Sigmoid colon (tissue), 7 donors: ENCODE results near the gene TMEM184B. TPM values are rescaled to one million over a fixed set of nuclear protein-coding genes. Genes with fewer than 3 reads are reported as not detected.
"Not testable (repeated sequence)": the region's sequence is repeated elsewhere in the genome, so short reads cannot be mapped to it uniquely, and the experiment has no call there.

Experiments used
- DNase-seq: peaks from one replicate; pipeline ENCODE4 v3.0.0-alpha.2; 2019
- H3K27ac ChIP-seq, 4 donors: fragments of 200-600 bp; sonication (generic); one replicate each; pipeline ENCODE4 v1.5.1; 2016 to 2019; ENCODE audit warnings: mild to moderate bottlenecking in 1 of 4
- H3K27me3 ChIP-seq, 3 donors: fragments of 200-600 bp; sonication (generic); one replicate each; pipeline ENCODE4 v1.5.1; 2019; ENCODE audit warnings: mild to moderate bottlenecking in 1 of 3
- H3K36me3 ChIP-seq, 4 donors: fragments of 200-600 bp; sonication (generic); one replicate each; pipeline ENCODE4 v1.5.1; 2016 to 2019
- H3K4me1 ChIP-seq, 4 donors: fragments of 200-600 bp; sonication (generic); one replicate each; pipeline ENCODE4 v1.5.1; 2017 to 2019
- H3K4me3 ChIP-seq, 4 donors: fragments of 200-600 bp; sonication (generic); one replicate each; pipeline ENCODE4 v1.5.1; 2017 to 2019; ENCODE audit warnings: mild to moderate bottlenecking in 2 of 4, moderate library complexity in 1 of 4
- H3K9me3 ChIP-seq, 4 donors: fragments of 200-600 bp in 3 of 4; sonication (generic) in 3 of 4; one replicate each; pipeline versions ENCODE4 v1.5.1 to v1.6.1; 2013 to 2019
- EP300 ChIP-seq, 4 donors: sonication (generic); formaldehyde crosslinking; IDR thresholded peaks; one replicate each; pipeline ENCODE4 v1.6.1; 2017; ENCODE audit warnings: antibody characterized with exemption in 4 of 4
- POLR2A ChIP-seq, 2 donors: fragments of 450-650 bp; IDR thresholded peaks; one replicate each; pipeline ENCODE4 v1.6.1; 2016; ENCODE audit warnings: antibody characterized with exemption in 2 of 2, mild to moderate bottlenecking in 2 of 2, moderate library complexity in 2 of 2
- POLR2AphosphoS5 ChIP-seq, 4 donors: sonication (generic); formaldehyde crosslinking; IDR thresholded peaks; one replicate each; pipeline ENCODE4 v1.6.1; 2017; ENCODE audit warnings: antibody characterized with exemption in 4 of 4
- WGBS, 2 donors: extraction: QIAGEN DNeasy Blood & Tissue Kit; methylation state at CpG; one replicate each; pipeline ENCODE4 v1.1.7; 2013; 5-methylcytosine and 5-hydroxymethylcytosine counted together
- intact Hi-C: fragments of 100-400 bp; cut with DNase I; formaldehyde crosslinking; loops from one replicate; pipeline ENCODE4 v1.15.1; 2023
- polyA plus RNA-seq, 3 donors: library from polyadenylated mRNA; stranded (reverse); fragments of 200-250 nt; gene quantifications; one replicate each; pipeline ENCODE4 v1.2.3, GENCODE V29; 2013
- total RNA-seq, 4 donors: library from RNA; depleted of rRNA; stranded (reverse); fragments of >200 nt; gene quantifications; one replicate each; pipeline ENCODE4 v1.1.0, GENCODE V29; 2016
- TF ChIP-seq, protein P1 (sequence below), 4 experiments: fragments of 450-650 bp in 3 of 4; fragments of 200-600 bp in 1 of 4; IDR thresholded peaks; one replicate each; pipeline ENCODE4 v1.5.1; 2016 to 2019; ENCODE audit warnings: antibody characterized with exemption in 4 of 4, mild to moderate bottlenecking in 3 of 4, moderate library complexity in 2 of 4
- donor health status: healthy with polysubstance abuse.
- donor health status: Bipolar disorder and iron deficiency.
- donor health status: healthy.

TMEM184B gene
- total and polyA plus RNA-seq, 7 donors, result 7.2 to 96.4 (median 42.6) TPM

DNA sequence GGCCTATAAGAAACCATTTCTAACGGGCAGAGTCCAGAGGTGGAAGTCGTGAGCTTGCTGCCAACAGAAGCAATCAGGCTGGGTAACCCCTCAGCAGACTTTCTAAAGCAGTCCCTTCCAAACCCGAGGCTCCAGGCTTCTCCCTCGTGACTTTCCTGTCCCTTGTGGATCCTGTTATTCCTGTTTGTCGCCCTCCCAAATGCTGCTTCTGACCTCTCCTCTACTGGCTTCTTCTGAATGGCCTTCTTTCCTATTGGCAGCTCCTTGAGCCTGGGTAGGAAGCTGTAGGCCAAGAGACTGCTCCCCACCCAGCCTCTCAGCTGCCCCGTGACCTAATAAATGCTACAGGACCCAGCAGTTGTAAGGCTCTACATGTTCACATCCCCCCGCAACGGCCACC is 36.0 kb downstream of the TMEM184B start:
- Histone ChIP-seq H3K27me3 (no peaks in the 10 kb centered on the region), H3K27ac (no peak overlapping the region), H3K4me3 (no peak overlapping the region), H3K9me3 (no peaks in the 10 kb centered on the region), H3K36me3 (peaks cover 0 to 58% (median 7%) of the 10 kb centered on the region in 4 donors), H3K4me1 (peaks cover 0 to 36% (median 27%) of the 10 kb centered on the region in 4 donors)
- no peak for DNase-seq
- intact Hi-C loops, result loop anchor here (5.0 kb wide), 2 partner anchors 116 to 184 kb away; no protein-coding TSS in a partner anchor
- 25 to 70% methylated on average over 8 of the region's 8 CpGs for WGBS, 2 donors
- TF ChIP-seq, protein P1, sequence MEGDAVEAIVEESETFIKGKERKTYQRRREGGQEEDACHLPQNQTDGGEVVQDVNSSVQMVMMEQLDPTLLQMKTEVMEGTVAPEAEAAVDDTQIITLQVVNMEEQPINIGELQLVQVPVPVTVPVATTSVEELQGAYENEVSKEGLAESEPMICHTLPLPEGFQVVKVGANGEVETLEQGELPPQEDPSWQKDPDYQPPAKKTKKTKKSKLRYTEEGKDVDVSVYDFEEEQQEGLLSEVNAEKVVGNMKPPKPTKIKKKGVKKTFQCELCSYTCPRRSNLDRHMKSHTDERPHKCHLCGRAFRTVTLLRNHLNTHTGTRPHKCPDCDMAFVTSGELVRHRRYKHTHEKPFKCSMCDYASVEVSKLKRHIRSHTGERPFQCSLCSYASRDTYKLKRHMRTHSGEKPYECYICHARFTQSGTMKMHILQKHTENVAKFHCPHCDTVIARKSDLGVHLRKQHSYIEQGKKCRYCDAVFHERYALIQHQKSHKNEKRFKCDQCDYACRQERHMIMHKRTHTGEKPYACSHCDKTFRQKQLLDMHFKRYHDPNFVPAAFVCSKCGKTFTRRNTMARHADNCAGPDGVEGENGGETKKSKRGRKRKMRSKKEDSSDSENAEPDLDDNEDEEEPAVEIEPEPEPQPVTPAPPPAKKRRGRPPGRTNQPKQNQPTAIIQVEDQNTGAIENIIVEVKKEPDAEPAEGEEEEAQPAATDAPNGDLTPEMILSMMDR (IDR thresholded peaks at IDR 0.05), result no peak
- no peak for TF ChIP-seq POLR2AphosphoS5 (IDR thresholded peaks at IDR 0.05)
- no peak for TF ChIP-seq POLR2A (IDR thresholded peaks at IDR 0.05)
- no peak for TF ChIP-seq EP300 (IDR thresholded peaks at IDR 0.05)

DNA sequence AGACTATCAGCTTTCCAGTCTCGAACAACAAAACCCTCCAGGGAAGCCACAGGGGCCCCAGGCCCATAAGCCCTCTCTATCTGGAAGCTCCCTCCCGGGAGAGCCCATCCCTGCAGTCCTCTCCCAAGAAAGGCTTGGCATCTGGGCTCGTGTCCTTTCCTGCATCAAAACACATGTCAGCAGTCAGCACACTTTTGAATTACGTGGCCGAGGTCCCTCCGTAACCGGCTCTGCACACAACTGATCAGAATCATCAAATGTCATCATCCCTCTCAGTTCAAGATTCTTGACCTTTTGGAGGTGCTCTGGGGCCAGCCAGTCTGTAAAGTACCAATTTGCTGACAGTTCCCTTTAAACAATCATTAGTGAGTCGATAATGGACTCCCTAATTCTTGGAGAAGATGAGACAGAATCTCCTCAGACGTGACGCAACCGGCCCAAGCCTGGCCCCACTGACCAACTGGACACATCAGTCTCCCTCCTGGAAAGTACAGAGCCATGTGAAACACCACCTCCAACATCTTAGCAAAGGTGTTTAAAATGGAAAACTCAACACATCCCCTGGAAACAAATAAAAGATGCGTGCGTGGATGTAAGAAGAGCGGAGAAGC is 37.5 kb downstream of the TMEM184B start:
- peaks cover 0 to 32% (median 24%) of the 10 kb centered on the region in 4 donors for H3K4me1 ChIP-seq
- 92 to 93% methylated on average over 14 of the region's 14 CpGs for WGBS, 2 donors
- no peak for DNase-seq
- peaks cover 8 to 73% (median 15%) of the 10 kb centered on the region in 4 donors for H3K36me3 ChIP-seq
- H3K27ac ChIP-seq, result no peak overlapping the region
- no peak overlapping the region for H3K4me3 ChIP-seq
- H3K27me3 ChIP-seq, result no peaks in the 10 kb centered on the region
- intact Hi-C loops, result loop anchor here (5.0 kb wide), 2 partner anchors 117 to 183 kb away; no protein-coding TSS in a partner anchor
- TF ChIP-seq, protein P1 (IDR thresholded peaks at IDR 0.05), result no peak
- TF ChIP-seq EP300 (IDR thresholded peaks at IDR 0.05) (no peak), POLR2A (IDR thresholded peaks at IDR 0.05) (no peak), POLR2AphosphoS5 (IDR thresholded peaks at IDR 0.05) (no peak)
- no peaks in the 10 kb centered on the region for H3K9me3 ChIP-seq

DNA sequence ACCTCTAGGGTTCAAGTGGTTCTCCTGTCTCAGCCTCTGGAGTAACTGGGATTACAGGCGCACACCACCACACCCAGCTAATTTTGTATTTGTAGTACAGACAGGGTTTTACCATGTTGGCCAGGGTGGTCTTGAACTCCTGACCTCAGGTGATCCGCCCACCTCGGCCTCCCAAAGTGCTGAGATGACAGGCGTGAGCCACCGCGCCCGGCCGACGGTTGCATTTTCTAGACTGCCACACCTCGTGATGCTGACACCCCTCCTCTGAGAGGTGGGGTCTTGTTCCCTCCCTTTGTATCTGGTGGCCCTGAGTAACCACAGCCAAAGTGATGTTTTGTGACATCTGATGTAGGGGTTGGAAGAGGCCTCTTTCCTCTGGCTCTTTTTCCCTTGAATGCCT is 39.0 kb downstream of the TMEM184B start:
- peaks cover 12 to 83% (median 16%) of the 10 kb centered on the region in 4 donors for H3K36me3 ChIP-seq
- H3K27ac ChIP-seq, H3K9me3 ChIP-seq, H3K27me3 ChIP-seq, intact Hi-C loops, DNase-seq, H3K4me3 ChIP-seq: not testable (repeated sequence)
- WGBS, 2 donors, result 82 to 94% methylated on average over 10 of the region's 10 CpGs
- peaks cover 0 to 27% (median 16%) of the 10 kb centered on the region in 4 donors for H3K4me1 ChIP-seq

DNA sequence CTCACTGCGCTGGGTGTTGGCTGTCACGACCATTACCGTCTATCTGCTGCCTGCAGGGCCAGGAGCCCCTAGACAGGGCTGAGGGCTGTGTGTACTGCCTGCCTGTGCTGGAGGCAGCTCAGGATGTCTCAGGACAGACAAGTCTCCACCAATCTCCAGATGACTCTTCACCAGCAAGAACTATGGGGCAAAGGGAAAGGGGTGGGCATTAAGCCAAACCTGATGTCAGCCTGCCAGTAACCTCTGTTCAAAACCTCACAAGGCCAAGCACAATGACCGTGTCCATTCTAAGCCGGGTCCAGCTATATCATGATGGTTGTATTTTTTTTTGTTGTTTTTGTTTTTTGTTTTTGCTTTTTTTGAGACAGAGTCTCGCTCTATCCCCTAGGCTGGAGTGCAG is 39.4 kb downstream of the TMEM184B start:
- Histone ChIP-seq H3K4me3 (no peak overlapping the region), H3K27ac (no peak overlapping the region), H3K4me1 (peaks cover 0 to 27% (median 16%) of the 10 kb centered on the region in 4 donors), H3K36me3 (peaks cover 12 to 85% (median 16%) of the 10 kb centered on the region in 4 donors), H3K9me3 (no peaks in the 10 kb centered on the region), H3K27me3 (no peaks in the 10 kb centered on the region)
- 93 to 94% methylated on average over 6 of the region's 6 CpGs for WGBS, 2 donors
- TF ChIP-seq POLR2A (IDR thresholded peaks at IDR 0.05) (no peak), POLR2AphosphoS5 (IDR thresholded peaks at IDR 0.05) (no peak), EP300 (IDR thresholded peaks at IDR 0.05) (no peak)
- TF ChIP-seq, protein P1 (IDR thresholded peaks at IDR 0.05), result no peak
- intact Hi-C loops, result no loop called here
- DNase-seq, result no peak

DNA sequence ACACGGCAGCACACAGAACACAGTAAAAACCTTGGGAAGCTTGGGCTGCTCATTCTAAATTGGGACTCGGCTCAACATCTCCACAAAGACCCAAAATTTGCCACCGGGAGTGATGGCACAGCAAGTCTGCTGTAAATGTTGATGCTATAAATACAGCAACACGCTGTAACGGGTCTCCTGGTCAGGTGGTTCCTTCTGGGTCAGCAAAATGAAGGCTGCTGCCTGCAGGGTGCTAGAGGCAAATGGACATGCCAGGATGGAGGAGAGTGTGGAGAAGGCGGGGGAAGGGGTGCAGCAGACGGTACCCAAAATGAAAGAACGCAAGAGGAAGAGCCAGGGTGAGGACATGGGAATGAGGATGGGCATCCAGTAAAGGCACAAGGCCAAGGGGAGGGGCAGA is 40.6 kb downstream of the TMEM184B start:
- Histone ChIP-seq H3K27ac (no peak overlapping the region), H3K4me1 (peaks cover 0 to 25% (median 15%) of the 10 kb centered on the region in 4 donors), H3K4me3 (no peak overlapping the region), H3K9me3 (no peaks in the 10 kb centered on the region), H3K36me3 (peaks cover 12 to 90% (median 16%) of the 10 kb centered on the region in 4 donors), H3K27me3 (no peaks in the 10 kb centered on the region)
- WGBS, 2 donors, result 82 to 85% methylated on average over 8 of the region's 8 CpGs
- intact Hi-C loops, result no loop called here
- TF ChIP-seq EP300 (IDR thresholded peaks at IDR 0.05) (no peak), POLR2AphosphoS5 (IDR thresholded peaks at IDR 0.05) (no peak), POLR2A (IDR thresholded peaks at IDR 0.05) (no peak)
- TF ChIP-seq, protein P1 (IDR thresholded peaks at IDR 0.05), result no peak
- DNase-seq, result no peak
